ENCODE data around the gene EPHB1. TPM values are rescaled to one million over a fixed set of nuclear protein-coding genes. Genes with fewer than 3 reads are reported as not detected.
"Not testable (repeated sequence)": the region's sequence is repeated elsewhere in the genome, so short reads cannot be mapped to it uniquely, and the experiment has no call there.

Gene EPHB1
- polyA plus RNA-seq, 3 donors, result 5.1 to 6.2 (median 5.5) TPM

DNA sequence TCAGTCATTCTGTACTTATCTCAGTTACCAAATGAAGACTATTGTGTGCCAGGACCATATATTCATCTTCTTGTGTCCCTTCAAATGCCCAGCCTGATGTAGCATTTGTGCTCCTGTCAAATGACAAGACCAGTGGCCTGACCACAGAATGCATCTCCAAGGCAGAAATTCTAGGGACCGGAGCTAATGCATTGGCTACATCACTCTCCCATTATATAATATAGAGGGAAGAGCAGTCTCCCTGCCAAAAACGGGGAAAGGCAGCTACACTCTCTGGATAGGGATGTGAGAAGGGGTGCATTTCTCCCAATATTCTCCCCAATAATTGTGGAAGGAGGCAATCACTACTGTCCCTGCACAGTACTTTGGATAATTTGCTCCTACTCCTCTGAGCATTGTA lies 312.0 kb downstream of the EPHB1 start:
- DNase-seq (ENCODE audit: extremely low read depth in 1 of 11, low read depth in 9 of 11, low spot score in 4 of 11), result no peak

DNA sequence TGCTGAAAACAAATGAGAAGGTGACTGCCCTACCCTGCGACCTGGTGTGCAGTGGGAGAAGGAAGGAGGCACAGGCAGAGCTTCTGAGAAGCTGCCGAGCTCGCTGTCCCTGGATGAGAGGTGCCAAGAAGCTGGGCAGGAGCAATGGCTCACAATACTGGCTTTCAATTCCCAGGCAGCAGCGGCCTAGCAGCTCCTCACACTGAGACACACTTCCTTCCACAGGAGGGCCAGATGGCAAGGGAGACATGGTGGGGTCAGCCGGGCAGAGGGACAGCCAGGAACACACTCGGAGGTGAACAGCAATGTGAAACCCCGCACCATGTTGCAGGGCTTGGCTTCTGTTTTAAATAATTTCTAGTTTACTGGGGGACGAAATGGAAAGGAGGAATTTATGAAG lies 314.6 kb downstream of the EPHB1 start:
- DNase-seq (ENCODE audit: extremely low read depth in 1 of 11, low read depth in 9 of 11, low spot score in 4 of 11), result no peak

DNA sequence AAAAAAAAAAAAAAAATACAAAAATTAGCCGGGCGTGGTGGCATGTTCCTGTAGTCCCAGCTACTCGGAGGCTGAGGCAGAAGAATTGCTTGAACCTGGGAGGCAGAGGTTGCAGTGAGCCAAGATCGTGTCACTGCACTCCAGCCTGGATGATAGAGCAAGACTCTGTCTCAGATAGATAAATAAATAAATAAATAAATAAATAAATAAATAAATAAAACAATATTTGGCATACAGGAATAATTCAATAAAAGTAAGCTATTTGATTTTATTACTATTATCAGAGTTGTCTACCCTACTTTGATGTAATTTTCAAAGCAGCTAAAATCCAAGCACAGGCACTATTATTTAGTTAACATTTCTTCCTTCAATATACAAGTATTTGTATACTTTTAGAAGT lies 319.5 kb downstream of the EPHB1 start:
- not testable (repeated sequence) for DNase-seq (ENCODE audit: extremely low read depth in 1 of 11, low read depth in 9 of 11, low spot score in 4 of 11)

DNA sequence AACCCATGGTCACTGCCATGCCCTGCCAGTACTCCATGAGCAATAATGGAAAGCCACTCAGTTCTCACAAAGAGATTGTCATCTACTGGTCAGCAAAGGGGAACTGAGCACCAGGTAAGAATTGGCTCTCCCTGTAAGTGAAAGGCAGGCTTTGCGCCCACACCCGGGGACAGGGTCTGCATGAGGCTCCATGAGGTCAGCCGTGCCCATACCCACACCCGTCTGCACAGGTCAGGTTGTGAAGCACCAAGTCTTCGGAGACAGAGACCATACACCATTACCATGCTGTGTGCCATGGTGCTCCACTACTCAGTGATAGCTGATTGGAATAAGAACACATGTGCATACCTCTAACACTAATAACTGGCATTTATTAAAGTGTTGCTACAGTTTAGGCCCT lies 322.9 kb downstream of the EPHB1 start:
- no peak for DNase-seq (ENCODE audit: extremely low read depth in 1 of 11, low read depth in 9 of 11, low spot score in 4 of 11)

DNA sequence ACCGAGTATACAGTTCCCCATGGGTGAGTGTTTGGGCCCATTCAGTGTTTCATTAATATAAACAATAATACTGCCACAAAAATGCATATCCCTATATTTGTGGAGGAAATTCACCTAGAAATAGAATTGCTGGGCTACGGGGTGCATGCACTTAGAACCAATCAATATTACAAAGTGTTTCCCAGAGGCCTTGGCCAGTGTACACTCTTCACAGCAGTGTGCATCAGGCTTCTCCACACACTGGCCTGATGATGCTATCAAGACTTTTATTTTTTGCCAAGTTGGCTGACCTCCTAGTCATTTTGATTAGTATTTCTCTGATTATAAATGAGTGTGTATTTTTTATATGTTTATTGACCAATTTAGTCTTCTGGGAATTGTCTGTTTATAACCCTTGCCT lies 323.7 kb downstream of the EPHB1 start:
- DNase-seq (ENCODE audit: extremely low read depth in 1 of 11, low read depth in 9 of 11, low spot score in 4 of 11), result no peak

DNA sequence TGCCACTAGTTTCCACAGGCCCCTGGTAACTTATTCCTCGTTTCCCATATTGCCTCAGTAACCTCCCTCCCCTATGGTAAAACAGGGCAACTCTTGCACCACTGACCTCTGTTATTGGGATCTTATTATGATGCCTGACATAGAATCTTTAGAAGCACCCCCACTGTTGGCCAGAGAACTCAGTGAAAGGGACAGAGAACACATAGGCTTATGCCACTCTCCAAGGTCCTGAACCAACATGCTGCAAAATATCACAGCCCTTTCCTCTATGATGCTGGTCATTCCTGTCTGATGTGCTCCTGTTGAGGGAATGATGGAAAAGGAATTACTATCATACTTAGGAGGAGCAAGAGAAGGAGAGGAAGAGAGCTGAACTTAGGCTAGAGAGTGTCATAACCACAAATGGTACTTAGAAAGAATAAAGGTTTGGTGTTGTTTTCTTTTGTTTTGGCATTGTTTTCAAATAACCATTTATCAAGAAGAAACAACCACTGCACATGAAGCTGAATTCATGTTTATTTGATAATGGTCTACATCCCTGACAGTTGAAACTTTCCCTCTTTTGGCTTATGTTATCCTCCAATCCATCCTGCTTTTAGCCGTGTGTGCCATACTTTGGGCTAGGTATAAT lies 330.2 kb downstream of the EPHB1 start:
- DNase-seq (ENCODE audit: extremely low read depth in 1 of 11, low read depth in 9 of 11, low spot score in 4 of 11), result peak in 10 of 11 donors; percentile 51 to 74 (median 59)

DNA sequence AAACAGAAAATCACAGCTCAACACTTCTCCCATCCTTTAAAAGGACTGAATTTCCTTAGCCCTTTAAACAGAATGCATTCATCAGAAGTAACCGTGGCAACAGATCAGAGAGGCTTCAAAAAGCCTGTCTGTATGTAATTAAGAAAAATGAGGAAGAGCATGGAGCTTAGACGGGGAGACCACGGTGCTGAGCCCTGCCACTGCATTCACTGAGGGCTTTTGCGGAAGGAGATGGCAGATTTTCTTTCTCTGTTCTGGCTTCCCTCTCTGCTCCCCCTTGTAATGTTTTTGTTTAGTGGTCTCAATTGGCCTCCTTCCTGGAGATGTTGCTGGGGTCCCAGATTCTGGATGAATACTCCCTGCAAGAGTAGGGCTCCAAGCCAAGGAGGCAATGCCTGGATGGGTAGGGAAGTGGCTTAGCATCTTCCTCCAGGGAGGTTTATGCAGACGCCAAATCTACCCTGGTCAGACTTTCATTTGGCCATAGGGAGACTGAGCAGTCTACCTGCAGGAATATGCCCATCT lies 332.9 kb downstream of the EPHB1 start:
- DNase-seq (ENCODE audit: extremely low read depth in 1 of 11, low read depth in 9 of 11, low spot score in 4 of 11), result no peak

DNA sequence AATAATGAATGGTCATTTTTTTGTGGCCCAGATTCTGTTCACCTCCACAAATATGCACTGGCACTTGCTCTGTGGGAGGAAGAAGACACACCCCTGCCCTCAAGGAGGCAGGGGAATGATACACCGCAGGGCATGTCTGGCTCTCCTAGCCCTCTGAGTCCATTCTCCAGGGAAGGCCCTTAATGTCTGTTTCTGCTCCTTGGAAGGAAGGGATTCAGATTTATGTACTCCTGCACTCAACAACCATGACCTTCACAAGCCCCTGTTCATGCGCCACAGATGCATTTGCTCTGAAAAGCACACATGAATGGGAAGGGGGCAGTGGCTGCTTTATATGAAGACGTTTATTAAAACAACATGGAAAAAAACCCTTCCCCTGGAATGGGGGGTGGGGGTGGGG lies 333.8 kb downstream of the EPHB1 start:
- no peak for DNase-seq (ENCODE audit: extremely low read depth in 1 of 11, low read depth in 9 of 11, low spot score in 4 of 11)

DNA sequence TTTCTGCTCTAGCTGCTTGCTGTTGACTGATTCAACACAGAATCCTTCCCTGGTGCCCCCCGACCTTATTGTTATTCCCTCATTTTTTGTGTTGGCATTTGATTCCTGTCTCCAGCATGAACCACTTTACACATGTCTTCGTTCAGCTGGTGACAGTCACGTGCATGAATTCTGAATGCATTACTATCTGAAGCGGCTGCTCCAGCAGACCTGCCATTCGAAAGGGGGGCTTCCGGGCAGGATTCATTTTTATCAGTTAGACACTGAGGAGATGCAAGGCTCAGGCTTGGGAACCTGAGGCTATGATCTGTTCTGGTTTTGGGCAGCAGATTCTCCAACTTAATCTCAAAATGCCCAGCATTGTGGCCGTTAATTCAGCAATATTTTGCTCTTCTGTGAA lies 336.2 kb downstream of the EPHB1 start:
- no peak for DNase-seq (ENCODE audit: extremely low read depth in 1 of 11, low read depth in 9 of 11, low spot score in 4 of 11)

DNA sequence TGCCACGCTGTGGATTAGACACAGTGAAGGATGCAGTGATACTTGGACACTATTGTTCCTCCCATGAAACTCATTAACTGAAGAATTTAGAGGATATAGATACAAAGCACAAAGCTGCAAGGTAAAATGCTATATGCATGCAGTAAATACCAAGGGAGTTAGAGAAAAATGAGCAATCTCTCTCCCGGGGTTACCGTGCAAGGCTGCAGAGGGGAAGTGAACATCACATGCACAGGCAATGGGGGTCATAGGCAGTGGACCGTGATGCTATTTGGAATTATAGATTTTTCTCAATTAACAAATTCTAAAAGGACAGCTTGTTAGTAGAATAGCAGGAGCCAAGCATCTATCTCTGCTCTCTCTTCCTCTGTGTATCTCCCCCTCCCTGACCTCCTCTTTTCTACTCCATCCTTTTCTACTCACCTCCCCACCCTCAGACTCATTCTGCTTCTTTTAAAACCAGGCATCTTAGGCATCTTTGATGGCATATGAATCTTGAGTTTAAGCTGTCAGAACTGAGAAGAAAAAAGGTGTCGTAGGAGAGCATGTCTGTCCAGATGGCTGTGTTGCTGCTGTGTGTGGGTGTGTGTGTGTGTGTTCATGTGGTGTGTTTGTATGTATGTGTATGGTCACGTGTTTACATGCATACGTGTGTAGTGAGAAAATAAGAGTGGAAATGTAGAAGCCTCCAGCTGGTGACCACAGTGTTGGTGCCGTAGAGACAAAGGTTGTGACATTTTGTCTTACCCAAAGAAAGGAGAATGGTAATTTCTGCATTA lies 339.0 kb downstream of the EPHB1 start:
- DNase-seq (ENCODE audit: extremely low read depth in 1 of 11, low read depth in 9 of 11, low spot score in 4 of 11), result no peak

DNA sequence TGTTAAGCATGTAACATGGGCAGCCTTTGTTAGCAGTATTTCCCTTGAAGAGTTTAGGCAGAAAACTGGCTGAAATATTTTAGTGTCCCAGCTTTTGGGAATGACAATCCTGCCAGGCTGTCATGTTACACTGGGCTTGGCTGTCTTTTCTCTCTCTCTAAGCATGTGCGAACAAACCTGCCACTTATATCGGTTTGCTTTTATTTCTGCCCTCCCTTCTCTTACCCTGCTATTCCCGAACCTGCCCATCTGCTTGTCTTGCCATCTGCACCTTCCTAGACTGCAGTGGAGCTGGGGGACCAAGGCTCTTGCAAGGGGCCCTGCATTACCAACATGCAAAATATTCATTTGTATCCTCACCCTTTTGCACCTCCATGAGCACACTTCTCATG lies 339.6 kb downstream of the EPHB1 start:
- DNase-seq (ENCODE audit: extremely low read depth in 1 of 11, low read depth in 9 of 11, low spot score in 4 of 11), result no peak

DNA sequence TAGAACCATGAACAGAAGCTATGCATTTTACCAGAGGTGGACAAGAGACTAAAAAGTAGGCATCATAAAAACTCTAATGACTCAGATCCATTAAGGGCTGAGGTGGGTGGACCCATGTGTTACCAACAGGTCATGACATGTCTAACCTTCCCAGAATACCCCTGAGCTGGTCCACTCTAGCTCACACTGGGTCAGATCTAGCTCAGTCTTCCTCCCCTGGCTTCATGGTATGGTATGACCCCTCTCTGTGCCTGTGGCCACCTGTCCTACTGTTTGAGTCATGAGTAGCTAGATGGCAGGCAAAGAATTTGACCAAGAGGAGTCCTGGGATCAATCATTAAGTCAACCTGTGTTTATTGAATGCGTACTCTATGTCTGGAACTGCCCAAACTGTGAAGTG lies 340.4 kb downstream of the EPHB1 start:
- DNase-seq (ENCODE audit: extremely low read depth in 1 of 11, low read depth in 9 of 11, low spot score in 4 of 11), result no peak

DNA sequence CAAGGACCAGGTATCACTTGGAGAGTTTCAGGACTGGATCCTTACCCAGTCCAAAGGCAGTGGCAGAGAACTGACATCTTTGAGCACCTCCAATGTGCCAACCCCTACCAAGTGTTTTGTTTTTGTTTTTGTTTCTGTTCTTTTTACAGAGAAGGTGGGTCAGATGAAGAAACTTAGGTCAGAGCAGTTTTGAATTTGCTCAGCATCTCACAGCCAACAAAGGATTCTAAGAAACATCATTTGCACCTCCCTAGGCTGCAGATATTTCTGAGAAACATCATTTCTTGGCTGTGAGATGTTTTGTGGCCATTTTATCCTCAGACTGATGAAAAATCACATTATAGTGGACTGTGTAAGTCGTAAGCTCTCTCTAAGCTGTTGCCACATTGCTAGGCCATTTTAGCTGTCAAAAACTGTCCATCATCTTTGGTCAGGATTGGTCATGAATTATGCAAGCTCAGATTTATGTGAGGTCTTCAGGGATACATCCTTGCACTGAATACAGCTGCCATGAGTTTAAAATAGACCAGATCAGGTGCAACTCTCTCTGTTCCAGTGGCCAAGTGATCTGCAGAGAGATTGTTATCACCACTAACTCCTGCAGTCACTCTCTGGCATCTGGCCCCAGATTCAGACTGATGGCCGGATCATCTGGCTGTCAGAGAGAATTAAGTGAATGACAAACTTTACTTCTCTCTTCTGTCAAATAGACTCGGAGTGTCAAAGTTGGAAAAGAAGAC lies 341.5 kb downstream of the EPHB1 start:
- DNase-seq (ENCODE audit: extremely low read depth in 1 of 11, low read depth in 9 of 11, low spot score in 4 of 11), result no peak

DNA sequence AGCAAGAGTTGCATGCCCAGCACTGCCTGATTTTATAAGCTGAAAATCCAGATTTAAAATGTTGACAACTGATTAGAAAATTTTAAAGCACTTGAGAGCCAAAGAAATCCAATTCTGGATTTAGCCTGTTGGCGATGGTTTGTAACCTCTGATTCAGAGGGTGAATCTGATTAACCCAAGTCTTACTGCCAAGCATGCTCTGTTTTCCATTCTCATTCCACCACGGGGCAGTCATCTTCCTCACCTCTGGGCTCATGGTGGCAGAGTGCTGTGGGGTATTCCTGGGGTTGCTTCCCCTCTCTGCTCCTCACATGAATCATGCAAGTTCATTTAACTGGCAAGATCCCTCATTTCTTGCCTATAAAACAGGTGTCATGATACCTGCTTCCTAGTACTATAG lies 342.2 kb downstream of the EPHB1 start:
- no peak for DNase-seq (ENCODE audit: extremely low read depth in 1 of 11, low read depth in 9 of 11, low spot score in 4 of 11)

DNA sequence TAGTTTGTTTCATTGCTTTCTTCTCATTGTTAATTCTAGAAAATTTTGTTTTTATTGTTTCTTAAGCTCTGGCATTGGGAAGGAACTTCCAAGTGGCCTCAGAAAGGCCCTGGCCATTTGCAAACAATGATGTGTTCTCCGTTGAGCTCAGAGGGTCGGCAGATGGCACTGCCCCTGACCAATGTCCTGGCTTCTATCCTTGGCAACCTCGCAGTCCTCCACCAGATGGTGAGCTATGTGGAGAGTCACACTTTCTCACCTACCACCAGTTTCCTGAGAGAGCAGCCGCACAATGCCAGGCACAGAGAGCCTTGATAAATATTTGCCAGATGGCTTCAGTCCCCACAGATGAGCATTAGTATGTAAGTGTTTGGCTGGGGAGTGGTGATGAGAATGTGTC lies 343.7 kb downstream of the EPHB1 start:
- no peak for DNase-seq (ENCODE audit: extremely low read depth in 1 of 11, low read depth in 9 of 11, low spot score in 4 of 11)

DNA sequence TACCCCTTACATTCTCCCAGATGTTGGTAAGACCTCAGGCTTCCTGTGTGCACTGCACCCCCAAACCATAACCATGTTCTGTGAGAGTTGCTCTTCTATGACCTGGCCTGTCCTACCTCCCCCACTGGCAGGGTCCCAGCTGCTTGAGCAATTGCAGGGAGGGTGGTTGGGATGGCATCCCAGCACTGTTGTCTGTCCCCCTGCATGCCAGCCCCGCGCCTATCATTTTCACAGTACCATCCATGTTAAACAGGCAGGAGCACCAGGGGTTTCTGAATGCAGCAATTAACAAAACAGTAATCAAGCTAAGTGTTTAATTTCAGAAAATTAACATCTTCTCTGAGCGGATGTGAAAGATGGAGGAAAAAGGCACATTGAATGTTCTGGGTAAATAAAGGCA lies 345.5 kb downstream of the EPHB1 start:
- no peak for DNase-seq (ENCODE audit: extremely low read depth in 1 of 11, low read depth in 9 of 11, low spot score in 4 of 11)

DNA sequence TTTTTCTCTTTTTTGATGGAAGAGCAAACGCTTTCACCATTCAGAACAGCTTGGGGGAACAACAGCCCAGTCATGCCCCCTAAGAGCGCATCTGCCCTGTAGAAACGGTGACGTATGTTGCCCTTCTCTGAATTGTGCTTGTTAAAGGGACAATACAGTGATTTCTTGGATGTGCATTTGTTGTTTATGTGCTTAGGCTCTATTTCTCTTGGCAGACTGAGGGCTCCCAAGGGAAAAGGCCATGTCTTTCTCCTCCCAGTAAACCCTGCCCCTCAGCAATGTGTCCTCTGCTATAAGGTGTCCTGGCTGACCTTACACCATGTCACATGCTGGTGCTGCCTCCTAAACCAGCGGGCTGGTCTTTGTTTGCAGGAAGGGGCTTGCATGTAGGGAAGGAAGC lies 346.1 kb downstream of the EPHB1 start:
- DNase-seq (ENCODE audit: extremely low read depth in 1 of 11, low read depth in 9 of 11, low spot score in 4 of 11), result no peak

DNA sequence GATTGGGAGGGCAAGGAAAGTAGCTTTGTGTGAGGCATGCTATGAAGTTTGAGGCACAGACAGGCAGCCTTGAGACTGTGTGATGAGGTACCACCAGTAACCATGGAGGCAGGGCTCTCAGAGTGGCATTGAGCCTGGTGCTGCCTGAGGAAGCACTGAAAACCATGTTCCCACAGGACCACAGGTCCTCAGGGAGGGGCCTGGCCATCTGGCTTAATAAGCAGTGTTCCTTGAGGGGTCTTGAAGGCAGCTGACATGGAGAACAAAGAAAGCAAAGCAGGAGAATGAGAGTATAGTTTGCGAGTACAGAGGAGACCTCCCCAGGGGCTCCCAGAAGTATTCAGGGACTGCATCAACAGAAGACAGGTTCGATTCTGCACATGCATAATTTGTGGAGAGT lies 346.6 kb downstream of the EPHB1 start:
- DNase-seq (ENCODE audit: extremely low read depth in 1 of 11, low read depth in 9 of 11, low spot score in 4 of 11), result no peak

DNA sequence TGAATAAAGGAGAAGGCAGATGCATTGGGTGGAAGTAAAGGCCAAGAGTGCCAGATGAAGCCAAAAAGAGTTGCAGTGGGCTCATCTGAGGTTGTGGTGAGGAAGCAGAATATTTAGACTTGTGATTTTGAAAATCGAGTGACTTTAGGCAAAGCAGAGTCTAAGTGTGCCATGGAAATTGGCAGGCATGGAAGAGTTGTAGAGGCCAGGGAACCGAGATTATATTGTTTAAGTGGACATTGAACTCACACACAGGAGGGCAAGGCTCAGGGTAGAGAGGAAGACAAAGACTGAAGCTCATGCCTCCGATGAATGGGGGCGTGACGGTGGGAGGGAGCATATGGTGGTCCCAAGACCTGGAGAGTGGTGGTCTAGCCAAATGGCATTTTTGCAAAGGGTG lies 347.5 kb downstream of the EPHB1 start:
- no peak for DNase-seq (ENCODE audit: extremely low read depth in 1 of 11, low read depth in 9 of 11, low spot score in 4 of 11)

DNA sequence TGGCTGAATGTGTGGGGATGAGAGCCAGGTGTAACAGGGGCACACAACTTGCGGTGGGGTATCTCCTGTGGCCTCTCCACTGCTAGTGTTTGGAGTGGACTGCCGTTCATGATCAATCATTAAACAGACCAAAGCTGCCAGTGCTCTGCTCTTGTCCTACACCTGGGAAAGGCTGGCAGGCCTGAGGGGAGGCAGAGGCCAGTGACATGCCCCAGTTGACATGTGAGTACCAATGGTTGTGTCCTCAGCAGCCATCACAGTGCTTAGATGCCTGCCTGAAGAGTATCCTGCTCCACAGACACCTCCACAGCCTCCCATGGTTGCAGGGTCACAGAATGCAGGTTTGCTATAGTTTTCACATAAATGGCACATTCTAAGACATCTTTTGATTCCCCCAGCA lies 348.4 kb downstream of the EPHB1 start:
- no peak for DNase-seq (ENCODE audit: extremely low read depth in 1 of 11, low read depth in 9 of 11, low spot score in 4 of 11)
